H9 (cell line): Measurements from ENCODE around the gene PCSK2. TPM values are rescaled to one million over a fixed set of nuclear protein-coding genes. Genes with fewer than 3 reads are reported as not detected.

Source experiments
- DNase-seq: peaks from one replicate; pipeline ENCODE4 v3.0.0-alpha.2; 2017
- H2AFZ ChIP-seq: one replicate; pipeline ENCODE4 v1.6.1; 2013; ENCODE audit warnings: mild to moderate bottlenecking, low read length, control low read depth, moderate library complexity
- H2AK5ac ChIP-seq: 2 replicates; pipeline ENCODE4 v1.6.1; 2013; ENCODE audit warnings: low read length, control low read depth, mixed read lengths; ENCODE audit not compliant: insufficient read length
- H2BK120ac ChIP-seq: one replicate; pipeline ENCODE4 v1.6.1; 2013; ENCODE audit warnings: low read depth, mild to moderate bottlenecking, low read length, control low read depth, inconsistent platforms; ENCODE audit not compliant: poor library complexity, severe bottlenecking
- H2BK12ac ChIP-seq: 2 replicates; pipeline ENCODE4 v1.6.1; 2013; ENCODE audit warnings: low read length, control low read depth, mixed read lengths, low read depth; ENCODE audit not compliant: insufficient read length
- H2BK15ac ChIP-seq: 2 replicates; pipeline ENCODE4 v1.6.1; 2013; ENCODE audit warnings: low read depth, low read length, control low read depth
- H2BK20ac ChIP-seq: one replicate; pipeline ENCODE4 v1.6.1; 2013; ENCODE audit warnings: low read depth, mild to moderate bottlenecking, low read length, control low read depth, inconsistent platforms; ENCODE audit not compliant: poor library complexity, severe bottlenecking
- H2BK5ac ChIP-seq: 2 replicates; pipeline ENCODE4 v1.6.1; 2013; ENCODE audit warnings: low read length, control low read depth, mixed read lengths; ENCODE audit not compliant: insufficient read length
- H3K14ac ChIP-seq: 2 replicates; pipeline ENCODE4 v1.6.1; 2013; ENCODE audit warnings: low read length, control low read depth; ENCODE audit not compliant: insufficient read depth
- H3K18ac ChIP-seq: 2 replicates; pipeline ENCODE4 v1.6.1; 2013; ENCODE audit warnings: low read depth, mild to moderate bottlenecking, mixed read lengths, low read length, control low read depth; ENCODE audit not compliant: insufficient read length
- H3K23ac ChIP-seq: 2 replicates; pipeline ENCODE4 v1.6.1; 2013; ENCODE audit warnings: low read length, control low read depth, mixed read lengths, low read depth; ENCODE audit not compliant: insufficient read length
- H3K23me2 ChIP-seq: 2 replicates; pipeline ENCODE4 v1.6.1; 2013; ENCODE audit warnings: low read depth, mild to moderate bottlenecking, mixed read lengths, low read length, control low read depth; ENCODE audit not compliant: insufficient read length, poor library complexity, severe bottlenecking
- H3K27ac ChIP-seq: 2 replicates; pipeline ENCODE4 v1.5.1; 2013; ENCODE audit warnings: low read length, control low read depth, mixed read lengths, low read depth; ENCODE audit not compliant: insufficient read length
- H3K27me3 ChIP-seq: 2 replicates; pipeline ENCODE4 v1.6.1; 2013; ENCODE audit warnings: low read length, control low read depth, inconsistent platforms; ENCODE audit not compliant: insufficient read depth
- H3K4ac ChIP-seq: 2 replicates; pipeline ENCODE4 v1.6.1; 2013; ENCODE audit warnings: low read depth, mild to moderate bottlenecking, control low read depth, inconsistent platforms, low read length, moderate library complexity
- H3K4me1 ChIP-seq: 2 replicates; pipeline ENCODE4 v1.6.1; 2013; ENCODE audit warnings: low read length, control low read depth, inconsistent platforms; ENCODE audit not compliant: insufficient read depth
- H3K4me2 ChIP-seq: 2 replicates; pipeline ENCODE4 v1.6.1; 2013; ENCODE audit warnings: low read length, control low read depth, mixed read lengths; ENCODE audit not compliant: insufficient read length, insufficient read depth
- H3K56ac ChIP-seq: 2 replicates; pipeline ENCODE4 v1.6.1; 2013; ENCODE audit warnings: low read depth, mild to moderate bottlenecking, mixed read lengths, low read length, control low read depth; ENCODE audit not compliant: insufficient read length
- H3K79me1 ChIP-seq: 2 replicates; pipeline ENCODE4 v1.6.1; 2013; ENCODE audit warnings: low read depth, mild to moderate bottlenecking, moderate library complexity, low read length, control low read depth, inconsistent platforms; ENCODE audit not compliant: insufficient read depth, poor library complexity, severe bottlenecking
- H3K79me2 ChIP-seq: 2 replicates; pipeline ENCODE4 v1.6.1; 2013; ENCODE audit warnings: low read length, control low read depth, inconsistent platforms; ENCODE audit not compliant: insufficient read depth
- H3K9ac ChIP-seq: 2 replicates; pipeline ENCODE4 v1.6.1; 2013; ENCODE audit warnings: low read length, control low read depth, mixed read lengths; ENCODE audit not compliant: insufficient read length; ENCODE audit errors: extremely low read depth
- H3K9me3 ChIP-seq: one replicate; pipeline ENCODE4 v1.6.1; 2013; ENCODE audit warnings: low read depth, low read length, inconsistent platforms; ENCODE audit not compliant: control insufficient read depth
- H3T11ph ChIP-seq: one replicate; pipeline ENCODE4 v1.6.1; 2013; ENCODE audit warnings: mild to moderate bottlenecking, low read length, control low read depth, inconsistent platforms
- H4K20me1 ChIP-seq: one replicate; pipeline ENCODE4 v1.6.1; 2013; ENCODE audit not compliant: control insufficient read depth, insufficient read length, insufficient read depth
- H4K5ac ChIP-seq: 2 replicates; pipeline ENCODE4 v1.6.1; 2013; ENCODE audit warnings: low read depth, mild to moderate bottlenecking, mixed read lengths, low read length, control low read depth; ENCODE audit not compliant: insufficient read length
- H4K8ac ChIP-seq: replicated peaks from 2 replicates; pipeline ENCODE4 v1.6.1; 2013; ENCODE audit warnings: low read length, control low read depth, mixed read lengths, low read depth; ENCODE audit not compliant: insufficient read length
- H4K91ac ChIP-seq: 2 replicates; pipeline ENCODE4 v1.6.1; 2013; ENCODE audit warnings: low read depth, mild to moderate bottlenecking, moderate library complexity, mixed read lengths, low read length, control low read depth; ENCODE audit not compliant: insufficient read length
- H3K27ac Mint-ChIP-seq, 3 experiments: 2 replicates in 2 of 3; 3 replicates in 1 of 3; pipeline ENCODE4 v1.8.0; 2020 to 2021; ENCODE audit warnings: mixed read lengths in 3 of 3, mild to moderate bottlenecking in 1 of 3, moderate library complexity in 1 of 3
- H3K27me3 Mint-ChIP-seq: 2 replicates; pipeline ENCODE4 v1.8.0; 2021; ENCODE audit warnings: low read depth, mild to moderate bottlenecking, moderate library complexity, mixed read lengths
- H3K36me3 Mint-ChIP-seq, 3 experiments: 2 replicates in 2 of 3; 3 replicates in 1 of 3; pipeline ENCODE4 v1.8.0; 2020 to 2021; ENCODE audit warnings: low read depth in 3 of 3, mixed read lengths in 3 of 3; ENCODE audit not compliant: insufficient read depth in 1 of 3
- H3K4me1 Mint-ChIP-seq, 2 experiments: 2 replicates each; pipeline ENCODE4 v1.8.0; 2020; ENCODE audit warnings: mixed read lengths in 2 of 2
- H3K4me3 Mint-ChIP-seq, 2 experiments: 2 replicates in 1 of 2; 3 replicates in 1 of 2; pipeline ENCODE4 v1.8.0; 2020 to 2021; ENCODE audit warnings: mild to moderate bottlenecking in 2 of 2, mixed read lengths in 2 of 2, moderate library complexity in 1 of 2
- H3K9me3 Mint-ChIP-seq, 2 experiments: 2 replicates in 1 of 2; 3 replicates in 1 of 2; pipeline ENCODE4 v1.8.0; 2020; ENCODE audit warnings: mild to moderate bottlenecking in 2 of 2, mixed read lengths in 2 of 2, moderate library complexity in 1 of 2
- CTCF ChIP-seq: fragments of 200-600 bp; sonication (generic); conservative IDR thresholded peaks from 3 replicates; pipeline ENCODE4 v1.8.0; 2021; ENCODE audit warnings: antibody characterized with exemption, mild to moderate bottlenecking
- WGBS: extraction: QIAGEN DNeasy Blood & Tissue Kit; methylation state at CpG from one replicate; pipeline ENCODE4 v1.1.7; 2013; ENCODE audit warnings: missing lambda C conversion rate, low lambda C conversion rate, mixed read lengths; ENCODE audit not compliant: insufficient read length; ENCODE audit errors: extremely low coverage; 5-methylcytosine and 5-hydroxymethylcytosine counted together
- total RNA-seq: library from RNA; stranded (reverse); gene quantifications from 2 replicates; pipeline ENCODE4 v1.2.1, GENCODE V29; 2021

Gene PCSK2
- total RNA-seq, 1 experiment from 2014 or later: 2.8 TPM

DNA sequence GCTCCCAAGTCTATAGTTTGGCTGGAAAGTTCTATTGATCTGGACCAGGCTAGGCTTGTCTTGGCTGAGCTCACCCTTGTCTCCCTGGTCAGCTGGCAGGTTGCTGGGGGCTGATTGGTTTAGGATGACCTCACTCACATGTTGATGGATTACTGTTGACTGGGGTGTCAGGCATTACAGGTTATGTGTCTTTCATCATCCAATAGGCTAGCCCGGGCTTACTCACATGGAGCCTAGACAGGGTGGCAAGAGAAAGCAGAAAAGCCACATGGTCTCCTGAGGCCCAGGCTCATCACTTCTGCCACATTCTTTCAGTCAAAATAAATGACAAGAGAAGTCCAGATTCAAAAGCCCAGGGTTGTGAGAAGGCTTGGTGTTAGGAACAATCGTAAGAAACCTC lies 200.8 kb downstream of the PCSK2 start:
- Histone ChIP-seq H2BK120ac (no peak overlapping the region), H4K20me1 (no peaks in the 10 kb centered on the region), H2AFZ (no peak overlapping the region), H3K9ac (no peak overlapping the region), H2BK20ac (no peak overlapping the region), H3K27ac (no peak overlapping the region), H4K5ac (no peak overlapping the region), H3K27me3 (no peaks in the 10 kb centered on the region), H3K4me2 (no peak overlapping the region), H3K79me1 (no peaks in the 10 kb centered on the region), H3K14ac (no peak overlapping the region), H4K91ac (no peak overlapping the region), H3T11ph (no peak overlapping the region), H2AK5ac (no peak overlapping the region), H3K56ac (no peak overlapping the region), H2BK12ac (no peak overlapping the region), H4K8ac (no peak overlapping the region), H3K23ac (no peak overlapping the region), H3K79me2 (no peaks in the 10 kb centered on the region), H3K18ac (no peak overlapping the region), H3K4ac (no peak overlapping the region), H2BK15ac (no peak overlapping the region), H2BK5ac (no peak overlapping the region), H3K9me3 (no peaks in the 10 kb centered on the region), H3K4me1 (no peaks in the 10 kb centered on the region; the same call in 1 of the 2 replicates), H3K23me2 (no peaks in the 10 kb centered on the region)
- no peak overlapping the region for H3K27ac Mint-ChIP-seq
- no peaks in the 10 kb centered on the region; a peak in 1 of 7 replicates for H3K36me3 Mint-ChIP-seq
- peaks cover 9 to 16% of the 10 kb centered on the region in 2 experiments for H3K4me1 Mint-ChIP-seq
- no peak for DNase-seq
- TF ChIP-seq CTCF: no peak
- no CpG with 5 or more reads among the region's 2 CpGs for WGBS
- H3K27me3 Mint-ChIP-seq: no peaks in the 10 kb centered on the region; the same call in 1 of the 2 replicates
- H3K4me3 Mint-ChIP-seq: no peak overlapping the region
- no peaks in the 10 kb centered on the region; a peak in 1 of 5 replicates for H3K9me3 Mint-ChIP-seq
